Breast epithelium (tissue), 3 donors: Measurements from ENCODE around the gene CHRM5.

Experiments
- CTCF ChIP-seq, 3 donors: fragments of 450-650 bp; IDR thresholded peaks; one replicate each; pipeline ENCODE4 v1.5.1; 2016 to 2017; ENCODE audit warnings: antibody characterized with exemption in 3 of 3, mild to moderate bottlenecking in 3 of 3, moderate library complexity in 3 of 3
- POLR2A ChIP-seq: fragments of 450-650 bp; IDR thresholded peaks from one replicate; pipeline ENCODE4 v1.6.1; 2016; ENCODE audit warnings: antibody characterized with exemption, mild to moderate bottlenecking, moderate library complexity

DNA sequence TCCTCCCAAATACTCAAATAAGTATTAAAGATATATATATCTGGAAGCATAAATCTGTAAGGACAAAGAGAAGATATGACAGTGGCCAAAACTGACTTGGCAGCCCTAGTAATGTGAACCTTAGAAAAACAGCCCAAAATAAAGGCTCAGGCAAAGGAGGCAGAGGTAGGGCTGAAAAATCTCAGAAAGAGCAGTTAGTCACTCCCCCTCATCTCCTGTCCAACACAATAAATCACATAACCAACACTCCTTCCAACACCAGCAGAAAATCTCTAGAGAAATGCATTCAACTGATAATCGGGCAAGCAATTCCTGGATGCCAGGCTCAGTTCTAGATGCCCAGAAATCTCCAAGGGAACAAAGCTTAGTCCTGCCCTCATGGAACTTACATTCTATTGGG, 22.1 kb upstream of the CHRM5 start:
- TF ChIP-seq POLR2A (no peak), CTCF (IDR thresholded peaks at IDR 0.05) (no peak)
